GM19372 (cell line): Measurements from ENCODE around the gene FGG.
A peak's percentile ranks its signal among the peaks of the same experiment; 100 is the strongest.

Experiments used
- ATAC-seq: cut with Tn5 transposase; IDR thresholded peaks from one replicate; pipeline ENCODE4 v1.9.1; 2021; ENCODE audit warnings: mild to moderate bottlenecking, low read depth, moderate library complexity; ENCODE audit not compliant: unreplicated experiment

FGG gene

DNA sequence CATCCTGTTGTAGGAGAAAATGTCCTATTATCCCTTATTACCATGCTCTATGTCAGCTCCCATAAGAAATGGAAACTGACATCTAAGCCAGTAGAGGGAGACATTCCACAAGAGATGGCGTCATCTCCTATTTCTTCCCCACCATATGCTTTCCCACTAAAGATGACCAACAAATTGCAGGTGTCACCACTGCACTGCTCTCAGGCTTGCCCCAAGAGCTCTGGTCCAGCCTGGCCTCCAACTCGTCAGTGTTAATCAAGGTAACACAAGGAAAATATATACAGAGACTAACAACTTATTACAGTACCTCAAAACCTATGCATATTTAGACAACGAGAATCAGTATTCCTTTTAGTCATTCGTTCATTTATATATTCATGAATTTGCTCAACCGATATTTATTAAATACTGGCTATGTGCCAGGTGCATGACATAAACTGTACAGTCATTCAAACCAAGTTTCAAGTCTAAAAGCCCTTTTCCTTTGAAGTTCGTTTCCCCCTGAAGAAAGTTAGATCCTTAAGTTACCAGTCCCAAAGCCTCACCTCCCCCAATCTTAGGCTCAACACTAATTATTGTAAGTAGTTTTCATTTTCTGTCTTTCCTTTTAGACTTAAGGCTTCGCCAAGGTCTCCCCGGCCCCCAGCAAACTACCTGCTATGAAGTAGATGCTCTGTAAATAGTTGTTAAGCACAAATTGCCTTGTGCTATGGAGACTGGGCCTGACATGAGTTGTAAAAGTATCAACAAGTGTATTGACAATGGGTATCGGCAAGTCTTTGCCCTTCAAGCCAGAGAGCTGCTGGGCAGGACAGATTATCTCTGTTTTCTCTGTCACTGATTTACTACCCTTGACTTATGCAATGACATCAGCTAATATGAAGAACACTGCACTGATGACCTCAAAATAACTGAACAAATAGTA, 52.7 kb downstream of the FGG start:
- peak; percentile 82 for ATAC-seq

DNA sequence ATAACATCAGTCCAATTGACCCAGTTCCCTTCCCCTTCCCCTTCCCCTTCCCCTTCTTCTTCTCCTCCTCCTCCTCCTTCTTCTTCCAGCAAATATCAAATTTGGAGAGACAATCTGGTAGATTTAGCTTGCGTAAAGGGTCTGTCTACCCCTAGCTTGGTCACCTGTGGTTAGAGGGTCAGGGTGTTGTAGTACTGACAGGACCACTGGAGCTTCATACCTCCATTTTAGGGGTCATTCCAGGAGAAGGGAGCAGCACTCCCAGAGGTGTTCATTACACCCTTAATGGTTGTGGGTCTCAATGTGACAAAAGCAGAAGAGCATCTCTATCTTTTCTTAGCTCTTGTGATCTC, 53.3 kb downstream of the FGG start:
- ATAC-seq: no peak
